NCI-H82 (cell line): ENCODE data around the gene HERC4.
"Not testable (repeated sequence)": the region's sequence is repeated elsewhere in the genome, so short reads cannot be mapped to it uniquely, and the experiment has no call there.

Source experiments
- DNase-seq: peaks from one replicate; lab custom pipeline; 2025; lab: John Stamatoyannopoulos, UW

The HERC4 gene

GRCh38 chr10:68092512-68092911 is 17.4 kb upstream of the HERC4 start:
- no peak for DNase-seq

- no peak for DNase-seq
Observed at GRCh38 chr10:68090586-68090985, 15.5 kb upstream of the HERC4 start.

GRCh38 chr10:68088740-68089139 is 13.7 kb upstream of the HERC4 start:
- no peak for DNase-seq

GRCh38 chr10:68087685-68088401 is 12.8 kb upstream of the HERC4 start:
- no peak for DNase-seq

- no peak for DNase-seq
Observed at GRCh38 chr10:68086910-68087684, 12.0 kb upstream of the HERC4 start.

GRCh38 chr10:68086011-68086410 is 10.9 kb upstream of the HERC4 start:
- DNase-seq = no peak

GRCh38 chr10:68084469-68084868 is 9.4 kb upstream of the HERC4 start:
- no peak for DNase-seq

- DNase-seq = no peak
Observed at GRCh38 chr10:68083953-68084352, 8.9 kb upstream of the HERC4 start.

GRCh38 chr10:68082872-68083271 is 7.8 kb upstream of the HERC4 start:
- DNase-seq = no peak

- peak; percentile 24 for DNase-seq
Observed at GRCh38 chr10:68081916-68082315, 6.8 kb upstream of the HERC4 start.

GRCh38 chr10:68080853-68081431 is 5.9 kb upstream of the HERC4 start:
- DNase-seq = no peak

- DNase-seq = no peak
Observed at GRCh38 chr10:68079434-68079833, 4.4 kb upstream of the HERC4 start.

- no peak for DNase-seq
Observed at GRCh38 chr10:68077026-68077425, 1.9 kb upstream of the HERC4 start.

- not testable (repeated sequence) for DNase-seq
Observed at GRCh38 chr10:68076081-68076480, 998 bp upstream of the HERC4 start.

- peak; percentile 15 for DNase-seq
Observed at GRCh38 chr10:68075550-68076004, 494 bp upstream of the HERC4 start.

GRCh38 chr10:68074031-68074774 is 880 bp downstream of the HERC4 start:
- DNase-seq = peak; percentile 70

- no peak for DNase-seq
Observed at GRCh38 chr10:68073631-68074030, 1.5 kb downstream of the HERC4 start.

- no peak for DNase-seq
Observed at GRCh38 chr10:68067508-68067907, 7.6 kb downstream of the HERC4 start.

- no peak for DNase-seq
Observed at GRCh38 chr10:68067029-68067428, 8.1 kb downstream of the HERC4 start.

- DNase-seq = no peak
Observed at GRCh38 chr10:68053553-68053952, 21.5 kb downstream of the HERC4 start.

GRCh38 chr10:68052463-68052862 is 22.6 kb downstream of the HERC4 start:
- DNase-seq = no peak
